Progenitor cell of endocrine pancreas (in vitro differentiated cells): ENCODE data around the gene MB. TPM values are rescaled to one million over a fixed set of nuclear protein-coding genes. Genes with fewer than 3 reads are reported as not detected.
"Not testable (repeated sequence)": the region's sequence is repeated elsewhere in the genome, so short reads cannot be mapped to it uniquely, and the experiment has no call there.

Experiments
- DNase-seq: peaks from one replicate; pipeline ENCODE4 v3.0.0; 2021; ENCODE audit warnings: low spot score; ENCODE audit not compliant: unreplicated experiment
- H3K27ac Mint-ChIP-seq: 2 replicates; pipeline ENCODE4 v1.8.0; 2021; ENCODE audit warnings: mild to moderate bottlenecking, moderate library complexity, mixed read lengths
- H3K27me3 Mint-ChIP-seq: 2 replicates; pipeline ENCODE4 v1.8.0; 2021; ENCODE audit warnings: mixed read lengths
- H3K36me3 Mint-ChIP-seq: 2 replicates; pipeline ENCODE4 v1.8.0; 2022; ENCODE audit warnings: mixed read lengths; ENCODE audit not compliant: insufficient read depth
- H3K4me1 Mint-ChIP-seq: 2 replicates; pipeline ENCODE4 v1.8.0; 2021; ENCODE audit warnings: low read depth, mixed read lengths
- H3K4me3 Mint-ChIP-seq: 2 replicates; pipeline ENCODE4 v1.8.0; 2021; ENCODE audit warnings: low read depth, mild to moderate bottlenecking, moderate library complexity, mixed read lengths
- H3K9me3 Mint-ChIP-seq: 2 replicates; pipeline ENCODE4 v1.8.0; 2021; ENCODE audit warnings: low read depth, mixed read lengths
- CTCF ChIP-seq: fragments of 200-600 bp; sonication (generic); IDR thresholded peaks from one replicate; pipeline ENCODE4 v1.5.0; 2021; ENCODE audit warnings: antibody characterized with exemption, mild to moderate bottlenecking; ENCODE audit not compliant: unreplicated experiment
- total RNA-seq: library from RNA; stranded (reverse); gene quantifications from 2 replicates; pipeline ENCODE4 v1.2.1, GENCODE V29; 2021

Gene MB
- total RNA-seq, 1 donor from 2014 or later: not detected

- H3K36me3 Mint-ChIP-seq: no peaks in the 10 kb centered on the region
- no peaks in the 10 kb centered on the region for H3K9me3 Mint-ChIP-seq
- TF ChIP-seq CTCF: no peak
- H3K4me1 Mint-ChIP-seq: peaks cover 7% of the 10 kb centered on the region
- no peak for DNase-seq
- no peak overlapping the region for H3K4me3 Mint-ChIP-seq
- peaks cover 17% of the 10 kb centered on the region for H3K27me3 Mint-ChIP-seq
- H3K27ac Mint-ChIP-seq: no peak overlapping the region
These were observed 8.8 kb upstream of the MB start for GRCh38 chr22:35625763-35626432.

- Mint-ChIP-seq H3K27ac (no peak overlapping the region), H3K36me3 (no peaks in the 10 kb centered on the region), H3K27me3 (peaks cover 8% of the 10 kb centered on the region), H3K4me3 (no peak overlapping the region), H3K9me3 (no peaks in the 10 kb centered on the region), H3K4me1 (peaks cover 4% of the 10 kb centered on the region)
- no peak for DNase-seq
- TF ChIP-seq CTCF: no peak
These were observed 7.4 kb upstream of the MB start for GRCh38 chr22:35624547-35624946.

GRCh38 chr22:35623885-35624284 lies 6.8 kb upstream of the MB start:
- not testable (repeated sequence) for H3K4me1 Mint-ChIP-seq, H3K4me3 Mint-ChIP-seq

GRCh38 chr22:35622191-35622913 lies 5.2 kb upstream of the MB start:
- no peak for DNase-seq
- no peak overlapping the region for H3K4me3 Mint-ChIP-seq
- no peaks in the 10 kb centered on the region for H3K36me3 Mint-ChIP-seq
- peaks cover 2% of the 10 kb centered on the region for H3K4me1 Mint-ChIP-seq
- no peaks in the 10 kb centered on the region for H3K9me3 Mint-ChIP-seq
- no peak for TF ChIP-seq CTCF
- H3K27me3 Mint-ChIP-seq: peaks cover 7% of the 10 kb centered on the region
- H3K27ac Mint-ChIP-seq: no peak overlapping the region

More at GRCh38 chr22:35623885-35624284, 6.8 kb upstream of the MB start:
- H3K27ac Mint-ChIP-seq, H3K27me3 Mint-ChIP-seq, H3K36me3 Mint-ChIP-seq, DNase-seq, H3K9me3 Mint-ChIP-seq: not testable (repeated sequence)

GRCh38 chr22:35621451-35621850 lies 4.3 kb upstream of the MB start:
- Mint-ChIP-seq H3K9me3 (no peaks in the 10 kb centered on the region), H3K4me1 (peaks cover 2% of the 10 kb centered on the region), H3K27ac (no peak overlapping the region), H3K27me3 (peaks cover 7% of the 10 kb centered on the region), H3K4me3 (no peak overlapping the region), H3K36me3 (no peaks in the 10 kb centered on the region)
- no peak for TF ChIP-seq CTCF
- DNase-seq: no peak
